Heart right ventricle (tissue), 16 donors: ENCODE data around the gene SLFN13. TPM values are rescaled to one million over a fixed set of nuclear protein-coding genes. Genes with fewer than 3 reads are reported as not detected.
"Not testable (repeated sequence)": the region's sequence is repeated elsewhere in the genome, so short reads cannot be mapped to it uniquely, and the experiment has no call there.

Experiments used
- ATAC-seq, 8 donors: fragments of 200-7000 bp; cut with Tn5 transposase; one replicate each; pipeline ENCODE4 v1.9.1; 2020; ENCODE audit warnings: mild to moderate bottlenecking in 8 of 8, moderate library complexity in 8 of 8, moderate number of reproducible peaks in 1 of 8
- DNase-seq, 2 donors: peaks; one replicate each; pipeline ENCODE4 v3.0.0-alpha.2; 2020
- H3K27ac ChIP-seq, 10 donors: fragments of 200-600 bp; sonication (generic) in 2 of 10; one replicate each; pipeline versions ENCODE4 v1.5.0 to v1.8.0; 2020 to 2022; ENCODE audit warnings: mild to moderate bottlenecking in 3 of 10
- H3K27me3 ChIP-seq, 7 donors: fragments of 200-600 bp; one replicate each; pipeline ENCODE4 v1.8.0; 2021 to 2022; ENCODE audit warnings: mild to moderate bottlenecking in 2 of 7
- H3K36me3 ChIP-seq, 9 donors: fragments of 200-600 bp; sonication (generic) in 1 of 9; one replicate each; pipeline versions ENCODE4 v1.5.0 to v1.8.0; 2020 to 2022; ENCODE audit warnings: mild to moderate bottlenecking in 2 of 9
- H3K4me1 ChIP-seq, 9 donors: fragments of 200-600 bp; sonication (generic) in 1 of 9; one replicate each; pipeline versions ENCODE4 v1.5.0 to v1.8.0; 2020 to 2022; ENCODE audit warnings: mild to moderate bottlenecking in 4 of 9
- H3K4me3 ChIP-seq, 10 donors: fragments of 200-600 bp; sonication (generic) in 2 of 10; one replicate each; pipeline versions ENCODE4 v1.5.0 to v1.8.0; 2020 to 2022; ENCODE audit warnings: mild to moderate bottlenecking in 7 of 10, moderate library complexity in 2 of 10
- H3K9me3 ChIP-seq, 11 donors: fragments of 200-600 bp in 10 of 11; sonication (generic) in 2 of 11; one replicate each; pipeline versions ENCODE4 v1.5.0 to v1.8.0; 2013 to 2022; ENCODE audit warnings: mild to moderate bottlenecking in 2 of 11, control low read depth in 1 of 11, moderate library complexity in 1 of 11
- CTCF ChIP-seq, 9 donors: fragments of 200-600 bp; sonication (generic) in 2 of 9; IDR thresholded peaks; one replicate each; pipeline versions ENCODE4 v1.5.0 to v1.8.0; 2021 to 2022; ENCODE audit warnings: antibody characterized with exemption in 9 of 9, mild to moderate bottlenecking in 5 of 9, moderate library complexity in 1 of 9
- WGBS, 2 donors: extraction: QIAGEN DNeasy Blood & Tissue Kit; methylation state at CpG; one replicate each; pipeline ENCODE4 v1.1.7; 2013; ENCODE audit warnings: inconsistent platforms in 1 of 2; 5-methylcytosine and 5-hydroxymethylcytosine counted together
- intact Hi-C, 10 donors: fragments of 100-400 bp; cut with DNase I; formaldehyde crosslinking; loops; one replicate each; pipeline versions ENCODE4 v1.11.1 to v1.14.2; 2022
- polyA plus RNA-seq, 2 donors: library from polyadenylated mRNA; stranded (reverse); fragments of 200-250 nt; gene quantifications; one replicate each; pipeline ENCODE4 v1.2.3, GENCODE V29; 2013
- total RNA-seq, 10 donors: library from RNA; stranded (reverse); fragmentation: NEBNext Ultra II Directional in 3 of 10; extraction: Animal tissue kit (Norgen Biotek cat#: 25700) in 3 of 10; gene quantifications; one replicate each; pipeline versions ENCODE4 v1.2.1 to v1.2.4, GENCODE V29; 2021 to 2023
- donor health status: Arrhythmogenic right ventricular cardiomyopathy.
- donor health status: ischemic (EF 13 %, LVEDD 7.1; RV severe dilation, severe dysfunction).
- donor health status: healthy with polysubstance abuse.
- donor health status: DM: no; HTN: yes; CAD: no.
- donor health status: DM: no; HTN: no; CAD: no.
- donor health status: ischemic (EF 25% LVEDD 6.9; RV normal size, moderate dysfunction).
- donor health status: ischemic (EF 25% LVEDD 5.7; RV mildly dilated, moderate dysfunction).
- donor health status: healthy.
- donor health status: DM: yes; HTN: yes; CAD: no.
- donor health status: Ischemic cardiomyopathy.
- donor health status: ischemic (EF 35%, LVEDD 5.7; RV mildly dilated, moderate dysfunction).
- donor health status: nonischemic (EF 11% LVEDD 7.7; RV severe dilation, severe dysfunction).
- donor health status: DM: yes; HTN: yes; CAD: no.
- donor health status: PGD.
- donor health status: ischemic (EF 29% LVEDD 5.4; RV normal size, mild dysfunction).
- donor health status: nonischemic (EF 23%, LVEDD 6.1; RV moderate dilation, normal function).

The SLFN13 gene
- total and polyA plus RNA-seq, 12 donors = 0.51 to 10.7 (median 4.1) TPM

- no peak overlapping the region for H3K27ac ChIP-seq
- DNase-seq (no peak), ATAC-seq (no peak)
- no peak for TF ChIP-seq CTCF (IDR thresholded peaks at IDR 0.05)
- WGBS, 2 donors = 82 to 94% methylated on average over 1 of the region's 1 CpG
- H3K4me3 ChIP-seq = no peak overlapping the region
- no peaks in the 10 kb centered on the region for H3K27me3 ChIP-seq
- intact Hi-C loops = no loop called here
- H3K4me1 ChIP-seq = no peaks in the 10 kb centered on the region
- peaks cover 0 to 47% (median 5%) of the 10 kb centered on the region in 9 donors for H3K36me3 ChIP-seq
- peaks cover 0 to 2% (median 0%) of the 10 kb centered on the region in 11 donors for H3K9me3 ChIP-seq
These were observed 44.2 kb downstream of the SLFN13 start for GRCh38 chr17:35404360-35404759.

GRCh38 chr17:35393783-35394182 is 54.8 kb downstream of the SLFN13 start:
- H3K27me3 ChIP-seq, H3K9me3 ChIP-seq, DNase-seq, H3K4me3 ChIP-seq, H3K36me3 ChIP-seq, intact Hi-C loops, H3K27ac ChIP-seq, ATAC-seq: not testable (repeated sequence)
- H3K4me1 ChIP-seq = peaks cover 0 to 11% (median 0%) of the 10 kb centered on the region in 9 donors
- WGBS, 2 donors = 92 to 93% methylated on average over 12 to 13 of the region's 13 CpGs

- Histone ChIP-seq H3K27me3 (peaks cover 0 to 8% (median 0%) of the 10 kb centered on the region in 7 donors), H3K36me3 (no peaks in the 10 kb centered on the region), H3K4me3 (no peak overlapping the region), H3K27ac (no peak overlapping the region), H3K9me3 (peaks cover 0 to 2% (median 0%) of the 10 kb centered on the region in 11 donors), H3K4me1 (peaks cover 0 to 11% (median 0%) of the 10 kb centered on the region in 9 donors)
- no peak for TF ChIP-seq CTCF (IDR thresholded peaks at IDR 0.05)
- DNase-seq (no peak), ATAC-seq (no peak)
- 48 to 56% methylated on average over 2 of the region's 2 CpGs for WGBS, 2 donors
- intact Hi-C loops = no loop called here
These were observed 57.9 kb downstream of the SLFN13 start for GRCh38 chr17:35390663-35391062.

- H3K36me3 ChIP-seq = no peaks in the 10 kb centered on the region
- intact Hi-C loops = no loop called here
- WGBS, 2 donors = 57 to 85% methylated on average over 2 of the region's 2 CpGs
- H3K27me3 ChIP-seq = peaks cover 0 to 8% (median 0%) of the 10 kb centered on the region in 7 donors
- H3K4me1 ChIP-seq = peaks cover 0 to 11% (median 0%) of the 10 kb centered on the region in 9 donors
- H3K4me3 ChIP-seq = no peak overlapping the region
- no peak overlapping the region for H3K27ac ChIP-seq
- DNase-seq (no peak), ATAC-seq (no peak)
- H3K9me3 ChIP-seq = no peaks in the 10 kb centered on the region
- no peak for TF ChIP-seq CTCF (IDR thresholded peaks at IDR 0.05)
These were observed 58.4 kb downstream of the SLFN13 start for GRCh38 chr17:35390156-35390555.

GRCh38 chr17:35387496-35387895 is 61.1 kb downstream of the SLFN13 start:
- peaks cover 0 to 8% (median 0%) of the 10 kb centered on the region in 7 donors for H3K27me3 ChIP-seq
- peaks cover 0 to 12% (median 0%) of the 10 kb centered on the region in 11 donors for H3K9me3 ChIP-seq
- DNase-seq (no peak), ATAC-seq (no peak)
- intact Hi-C loops = no loop called here
- no peaks in the 10 kb centered on the region for H3K36me3 ChIP-seq
- no peak for TF ChIP-seq CTCF (IDR thresholded peaks at IDR 0.05)
- H3K27ac ChIP-seq = no peak overlapping the region
- no peak overlapping the region for H3K4me3 ChIP-seq
- H3K4me1 ChIP-seq = peaks cover 0 to 11% (median 0%) of the 10 kb centered on the region in 9 donors

Other genes starting within 250 kb of the SLFN13 start
- gene SLFN5, start 205.7 kb downstream of the SLFN13 start, total RNA-seq = 10 to 100 TPM; 11.0 to 29.8 (median 15.9) TPM
- 1 to 10 TPM; 2.5 to 5.4 TPM for gene SLFN5, start 205.7 kb downstream of the SLFN13 start, polyA plus RNA-seq
- gene SLFN11, start 75.1 kb downstream of the SLFN13 start, total RNA-seq = 10 to 100 TPM; 11.5 to 25.7 (median 18.5) TPM
- gene SLFN11, start 75.1 kb downstream of the SLFN13 start, polyA plus RNA-seq = 10 to 100 TPM in 1 of 2 donors, 1 to 10 TPM in 1; 4.3 to 16.4 TPM
- gene SLFN12, start 16.3 kb downstream of the SLFN13 start, total RNA-seq = 1 to 10 TPM; 2.0 to 7.8 (median 4.0) TPM
- gene SLFN12, start 16.3 kb downstream of the SLFN13 start, polyA plus RNA-seq = 1 to 10 TPM in 1 of 2 donors, under 1 TPM in 1; 0.96 to 3.7 TPM
- gene SLFN12L, start 88.9 kb upstream of the SLFN13 start, total RNA-seq = 1 to 10 TPM in 3 of 10 donors, under 1 TPM in 7; 0.20 to 4.5 (median 0.69) TPM
- under 1 TPM; 0.06 to 0.73 TPM for gene SLFN12L, start 88.9 kb upstream of the SLFN13 start, polyA plus RNA-seq
- under 1 TPM in 1 of 10 donors, not detected in 9; 0.09 TPM for gene SLFN14, start 112.1 kb upstream of the SLFN13 start, total RNA-seq
- not detected for gene SLFN14, start 112.1 kb upstream of the SLFN13 start, polyA plus RNA-seq
- 10 to 100 TPM in 2 of 10 donors, 1 to 10 TPM in 8; 6.6 to 11.2 (median 9.0) TPM for gene PEX12, start 129.8 kb upstream of the SLFN13 start, total RNA-seq
- gene PEX12, start 129.8 kb upstream of the SLFN13 start, polyA plus RNA-seq = 1 to 10 TPM; 2.6 to 3.6 TPM
- gene AP2B1, start 138.6 kb upstream of the SLFN13 start, total RNA-seq = 100 to 1,000 TPM; 107 to 173 (median 130) TPM
- gene AP2B1, start 138.6 kb upstream of the SLFN13 start, polyA plus RNA-seq = 10 to 100 TPM; 20.0 to 38.8 TPM